Measurements from ENCODE around the gene PRR12. TPM values are rescaled to one million over a fixed set of nuclear protein-coding genes. Genes with fewer than 3 reads are reported as not detected.

PRR12 gene, protein sequence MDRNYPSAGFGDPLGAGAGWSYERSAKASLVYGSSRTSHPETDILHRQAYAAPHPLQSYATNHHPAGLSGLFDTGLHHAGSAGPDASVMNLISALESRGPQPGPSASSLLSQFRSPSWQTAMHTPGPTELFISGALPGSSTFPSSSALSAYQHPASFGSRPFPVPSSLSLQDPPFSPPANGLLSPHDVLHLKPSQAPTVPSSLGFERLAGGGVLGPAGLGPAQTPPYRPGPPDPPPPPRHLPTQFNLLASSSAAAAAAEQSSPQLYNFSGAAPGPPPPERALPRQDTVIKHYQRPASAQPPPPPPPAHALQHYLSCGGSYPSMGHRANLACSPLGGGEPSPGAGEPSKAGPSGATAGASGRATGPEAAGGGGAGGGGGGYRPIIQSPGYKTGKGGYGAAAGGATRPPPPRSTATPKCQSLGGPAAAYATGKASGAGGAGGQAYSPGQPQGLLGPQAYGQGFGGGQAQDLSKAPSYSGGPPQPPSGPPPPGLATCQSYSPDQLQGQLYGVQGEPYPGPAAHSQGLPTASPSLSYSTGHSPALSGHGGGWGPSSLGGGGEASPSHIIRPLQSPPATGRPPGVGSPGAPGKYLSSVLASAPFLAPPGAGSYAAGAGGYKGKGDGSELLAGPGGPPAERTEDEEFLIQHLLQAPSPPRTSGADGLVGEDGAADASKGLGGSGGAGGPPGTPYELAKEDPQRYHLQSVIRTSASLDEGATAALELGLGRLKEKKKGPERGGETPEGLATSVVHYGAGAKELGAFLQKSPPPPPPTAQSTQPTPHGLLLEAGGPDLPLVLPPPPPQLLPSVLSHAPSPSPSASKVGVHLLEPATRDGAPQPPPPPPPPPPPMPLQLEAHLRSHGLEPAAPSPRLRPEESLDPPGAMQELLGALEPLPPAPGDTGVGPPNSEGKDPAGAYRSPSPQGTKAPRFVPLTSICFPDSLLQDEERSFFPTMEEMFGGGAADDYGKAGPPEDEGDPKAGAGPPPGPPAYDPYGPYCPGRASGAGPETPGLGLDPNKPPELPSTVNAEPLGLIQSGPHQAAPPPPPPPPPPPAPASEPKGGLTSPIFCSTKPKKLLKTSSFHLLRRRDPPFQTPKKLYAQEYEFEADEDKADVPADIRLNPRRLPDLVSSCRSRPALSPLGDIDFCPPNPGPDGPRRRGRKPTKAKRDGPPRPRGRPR (N-terminal part only)
- 20.7 TPM for polyA plus RNA-seq (ENCODE audit: insufficient read length)
- long read RNA-seq, donor 1, partial matches to known transcripts: 104 of 104 reads
- long read RNA-seq, donor 1, other reads (novel, unspliced or antisense): 0 of 104 reads
- long read RNA-seq, donor 2, partial matches to known transcripts: 19 of 19 reads
- long read RNA-seq, donor 2, other reads (novel, unspliced or antisense): 0 of 19 reads
- long read RNA-seq, donor 3, partial matches to known transcripts: 15 of 16 reads
- long read RNA-seq, donor 3, other reads (novel, unspliced or antisense): 0 of 16 reads
- long read RNA-seq, donor 4: 0 reads
- long read RNA-seq, donor 5, partial matches to known transcripts: 5 of 5 reads
- long read RNA-seq, donor 5, other reads (novel, unspliced or antisense): 0 of 5 reads
- long read RNA-seq, donor 6, partial matches to known transcripts: 34 of 34 reads
- long read RNA-seq, donor 6, other reads (novel, unspliced or antisense): 0 of 34 reads
- long read RNA-seq, donor 7, partial matches to known transcripts: 22 of 23 reads
- long read RNA-seq, donor 7, other reads (novel, unspliced or antisense): 0 of 23 reads
- long read RNA-seq, donor 8, partial matches to known transcripts: 8 of 8 reads
- long read RNA-seq, donor 8, other reads (novel, unspliced or antisense): 0 of 8 reads

DNA sequence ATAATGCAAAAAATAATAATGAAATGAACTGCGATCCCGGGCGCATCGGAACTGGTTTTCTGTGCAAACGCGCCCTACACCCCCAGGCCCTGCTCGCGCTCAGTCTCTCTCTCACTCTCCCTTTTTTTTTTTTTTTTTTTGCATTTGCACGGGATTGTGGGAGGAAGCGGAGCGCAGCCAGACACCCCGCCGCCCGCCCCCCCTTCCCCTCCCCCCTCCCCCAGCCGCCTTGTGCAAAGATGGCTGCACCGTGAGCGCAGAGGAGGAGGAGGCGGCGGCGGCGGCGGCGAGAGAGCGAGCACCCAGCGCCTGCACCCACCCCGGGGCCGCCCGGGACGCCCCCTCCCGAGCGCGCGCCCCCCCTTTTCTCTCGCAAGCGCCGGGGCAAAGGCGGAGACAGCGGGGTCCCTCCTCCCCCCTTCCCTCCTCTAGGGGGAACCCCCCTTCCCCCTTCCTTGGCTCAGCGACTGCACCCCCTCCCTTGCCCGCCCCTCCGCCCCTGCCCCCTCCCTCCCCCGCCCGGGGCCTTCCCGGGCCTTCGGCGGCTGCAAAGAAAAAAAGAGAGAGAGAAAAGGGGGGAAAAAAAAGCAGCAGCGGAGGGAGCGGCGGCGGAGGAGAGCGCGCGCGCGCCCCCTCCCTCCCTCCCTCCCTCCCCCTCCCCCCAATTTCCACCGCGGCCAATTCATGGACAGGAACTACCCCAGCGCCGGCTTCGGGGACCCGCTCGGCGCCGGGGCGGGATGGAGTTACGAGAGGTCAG lies at the start of gene PRR12:
PRR12 (plus strand) TSS at position 212 of the 760 bp plus-strand sequence; CDS start at position 685, 473 bp downstream.
- peak; percentile 71 for DNase-seq

DNA sequence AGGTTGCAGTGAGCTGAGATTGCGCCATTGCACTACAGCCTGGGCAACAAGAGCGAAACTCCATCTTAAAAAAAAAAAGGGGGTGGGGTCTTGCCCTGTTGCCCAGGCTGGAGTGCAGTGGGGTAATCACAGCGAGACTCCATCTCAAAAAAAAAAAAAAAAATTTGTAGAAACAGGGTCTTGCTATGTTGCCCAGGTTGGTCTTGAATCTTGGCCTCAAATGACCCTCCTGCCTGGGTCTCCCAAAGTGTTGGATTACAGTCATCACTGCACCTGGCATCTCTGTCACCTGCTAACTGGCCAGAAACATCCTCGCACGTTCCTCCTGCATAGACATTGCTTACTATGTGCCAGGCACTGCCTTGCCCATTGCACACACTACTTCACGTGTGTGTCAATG lies 49.1 kb upstream of the PRR12 start:
- no peak for DNase-seq

DNA sequence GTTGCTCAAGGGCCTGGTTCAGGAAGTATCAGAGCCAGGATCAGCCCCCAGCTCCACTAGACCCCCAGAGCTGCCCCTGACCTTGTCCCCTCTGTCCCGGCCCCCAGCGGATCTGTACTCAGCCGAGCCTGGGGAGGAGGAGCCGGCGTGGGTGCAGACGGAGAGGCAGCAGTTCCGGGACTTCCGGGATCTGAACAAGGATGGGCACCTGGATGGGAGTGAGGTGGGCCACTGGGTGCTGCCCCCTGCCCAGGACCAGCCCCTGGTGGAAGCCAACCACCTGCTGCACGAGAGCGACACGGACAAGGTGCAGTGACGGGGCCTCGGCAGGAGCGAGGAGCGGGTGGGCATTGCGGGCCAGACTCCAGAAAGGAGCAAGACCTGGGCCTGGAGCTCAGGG lies 48.5 kb upstream of the PRR12 start:
- DNase-seq: no peak

DNA sequence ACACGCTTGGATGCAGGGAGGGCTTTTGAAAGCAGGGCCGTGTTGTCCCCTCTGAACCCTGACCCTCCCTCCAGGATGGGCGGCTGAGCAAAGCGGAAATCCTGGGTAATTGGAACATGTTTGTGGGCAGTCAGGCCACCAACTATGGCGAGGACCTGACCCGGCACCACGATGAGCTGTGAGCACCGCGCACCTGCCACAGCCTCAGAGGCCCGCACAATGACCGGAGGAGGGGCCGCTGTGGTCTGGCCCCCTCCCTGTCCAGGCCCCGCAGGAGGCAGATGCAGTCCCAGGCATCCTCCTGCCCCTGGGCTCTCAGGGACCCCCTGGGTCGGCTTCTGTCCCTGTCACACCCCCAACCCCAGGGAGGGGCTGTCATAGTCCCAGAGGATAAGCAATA lies 48.0 kb upstream of the PRR12 start:
- DNase-seq: no peak

DNA sequence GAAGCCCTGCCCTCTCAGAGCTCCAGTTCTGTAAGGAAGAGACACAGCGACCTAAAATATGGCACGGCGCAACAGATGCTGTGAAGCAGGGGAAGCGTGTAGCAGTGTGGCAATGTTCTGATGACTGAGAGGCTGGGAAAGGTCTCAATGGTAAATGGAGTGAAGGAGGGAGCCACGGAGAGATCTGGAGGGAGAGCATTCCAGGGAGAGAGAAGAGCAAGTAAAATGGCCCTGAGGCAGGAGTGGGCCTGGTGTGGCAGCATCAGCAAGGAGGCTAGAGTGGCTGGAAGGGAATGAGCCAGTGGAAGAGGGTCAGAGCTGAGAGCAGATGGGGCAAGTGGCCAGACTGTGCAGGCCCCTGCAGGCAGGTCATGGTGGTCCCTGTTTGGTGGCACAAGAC lies 46.8 kb upstream of the PRR12 start:
- DNase-seq: no peak

DNA sequence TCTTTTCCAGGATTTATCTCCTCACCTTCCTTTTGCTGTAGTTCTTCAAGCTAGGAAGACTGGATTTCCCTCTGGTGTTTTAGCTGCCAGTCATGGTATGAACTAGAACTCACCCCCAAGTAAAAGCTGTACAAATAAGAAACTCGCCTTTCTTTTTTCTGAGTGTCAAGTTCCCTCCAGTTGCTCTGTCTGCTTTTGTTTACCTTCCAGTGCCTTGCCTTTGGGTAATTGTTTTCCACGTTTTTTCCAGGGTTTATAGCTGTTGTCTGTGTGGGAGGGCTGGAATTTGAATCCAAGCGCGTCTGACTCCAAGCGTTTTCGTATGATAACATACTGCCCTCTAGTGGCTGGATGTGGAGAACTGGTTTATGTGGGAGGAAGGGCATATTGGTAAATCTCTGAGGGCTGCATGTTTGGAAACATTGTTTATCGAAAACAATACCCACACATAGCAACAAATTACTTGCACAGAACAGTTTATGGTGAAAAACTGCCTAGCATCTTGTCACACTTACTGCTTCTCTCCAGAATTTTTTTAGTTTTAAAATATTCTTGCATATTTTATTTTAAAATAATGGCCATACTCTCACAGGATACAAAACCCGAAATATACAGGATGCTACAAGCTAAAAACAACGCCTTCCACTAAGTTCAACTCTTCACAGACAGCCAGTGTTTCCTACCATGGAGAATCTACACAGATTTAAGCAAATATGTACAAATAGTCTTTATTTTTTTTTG lies 44.0 kb upstream of the PRR12 start:
- DNase-seq: peak; percentile 96

DNA sequence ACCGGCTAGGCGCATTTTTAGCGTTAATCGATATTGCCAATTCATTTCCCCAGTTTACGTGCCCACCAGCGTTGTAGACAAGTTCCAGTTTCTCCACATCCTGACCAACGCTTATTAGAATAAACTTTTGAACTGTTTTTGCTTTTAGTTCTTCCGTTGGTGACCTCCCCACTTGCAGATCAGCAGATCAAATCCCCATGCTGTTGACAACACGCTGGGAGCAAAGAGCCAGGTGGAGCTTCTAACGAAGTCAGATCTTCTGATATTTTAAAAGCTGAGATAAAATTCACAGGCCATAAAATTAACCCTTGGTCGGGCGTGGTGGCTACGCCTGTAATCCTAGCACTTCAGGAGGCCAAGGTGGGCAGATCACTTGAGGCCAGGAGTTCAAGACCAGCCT lies 41.9 kb upstream of the PRR12 start:
- DNase-seq: no peak

DNA sequence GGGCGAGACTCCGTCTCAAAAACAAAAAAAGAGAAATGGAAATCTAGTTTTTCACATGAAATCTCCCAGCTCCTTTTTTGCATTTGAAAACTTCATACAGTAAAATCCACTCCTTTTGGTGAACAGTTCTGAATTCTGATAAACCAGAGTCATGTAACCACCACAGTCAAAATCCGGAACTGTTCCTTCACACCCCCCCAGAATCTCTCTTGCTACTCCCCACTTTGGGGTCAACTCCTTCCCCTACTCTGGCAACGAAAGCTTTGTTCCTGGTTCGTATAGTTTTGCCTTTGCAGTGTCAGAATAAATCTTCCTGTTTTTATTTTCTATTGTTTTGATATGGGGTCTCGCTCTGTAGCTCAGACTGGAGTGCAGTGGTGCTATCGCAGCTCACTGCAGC lies 39.5 kb upstream of the PRR12 start:
- no peak for DNase-seq

DNA sequence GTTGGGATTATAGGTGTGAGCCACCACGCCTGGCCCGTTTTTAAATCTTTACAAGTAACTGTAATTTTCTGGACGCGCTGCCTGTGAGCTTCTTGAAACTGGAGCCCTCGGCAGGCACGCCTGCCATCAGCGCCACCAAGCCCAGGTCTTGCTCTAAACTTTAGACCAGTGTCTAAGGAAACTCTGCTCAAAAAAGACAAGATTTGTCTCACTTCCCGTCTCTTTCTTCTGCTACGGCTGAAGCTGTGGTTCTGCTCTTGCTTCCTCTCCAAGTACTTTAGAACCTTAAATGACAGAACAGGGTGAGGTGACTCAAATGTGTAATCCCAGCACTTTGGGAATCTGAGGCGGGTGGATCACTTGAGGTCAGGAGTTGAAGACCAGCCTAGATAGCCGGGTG lies 38.2 kb upstream of the PRR12 start:
- no peak for DNase-seq

DNA sequence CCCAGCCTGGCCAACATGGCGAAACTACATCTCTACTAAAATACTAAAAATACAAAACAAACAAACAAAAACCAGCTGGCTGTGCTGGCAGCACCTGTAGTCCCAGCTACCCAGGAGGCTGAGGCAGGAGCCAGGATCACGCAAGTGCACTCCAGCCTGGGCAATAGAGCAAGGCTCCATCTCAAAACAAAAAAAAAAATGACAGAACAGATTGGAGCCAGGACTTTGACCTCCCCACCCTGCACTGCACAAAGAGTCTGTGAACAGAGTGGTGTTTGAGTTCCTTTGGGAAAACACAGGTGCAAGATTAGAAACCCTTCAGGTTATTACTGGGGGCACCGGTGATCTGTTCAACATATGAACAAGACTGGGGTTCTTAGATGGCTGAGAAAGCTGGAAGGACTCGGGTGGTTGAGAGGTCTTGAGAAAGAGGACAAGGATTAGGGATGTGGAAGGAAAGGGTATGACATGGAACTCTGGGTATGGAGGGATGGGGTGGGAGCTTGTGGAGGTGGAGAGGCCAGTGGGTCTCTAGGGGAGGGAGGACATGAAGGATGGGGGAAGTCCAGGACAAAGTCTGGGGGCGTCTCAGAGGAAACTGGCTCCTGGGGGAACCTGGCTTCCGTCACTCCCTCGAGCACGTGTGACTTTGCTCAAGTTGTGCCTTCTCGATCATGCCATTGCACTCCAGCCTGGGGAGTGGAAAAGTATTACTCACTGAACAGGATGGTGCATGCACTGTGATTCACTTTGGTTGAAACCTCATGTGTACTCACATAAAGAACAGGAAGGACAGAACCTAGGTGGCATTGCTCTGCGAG lies 37.3 kb upstream of the PRR12 start:
- no peak for DNase-seq

DNA sequence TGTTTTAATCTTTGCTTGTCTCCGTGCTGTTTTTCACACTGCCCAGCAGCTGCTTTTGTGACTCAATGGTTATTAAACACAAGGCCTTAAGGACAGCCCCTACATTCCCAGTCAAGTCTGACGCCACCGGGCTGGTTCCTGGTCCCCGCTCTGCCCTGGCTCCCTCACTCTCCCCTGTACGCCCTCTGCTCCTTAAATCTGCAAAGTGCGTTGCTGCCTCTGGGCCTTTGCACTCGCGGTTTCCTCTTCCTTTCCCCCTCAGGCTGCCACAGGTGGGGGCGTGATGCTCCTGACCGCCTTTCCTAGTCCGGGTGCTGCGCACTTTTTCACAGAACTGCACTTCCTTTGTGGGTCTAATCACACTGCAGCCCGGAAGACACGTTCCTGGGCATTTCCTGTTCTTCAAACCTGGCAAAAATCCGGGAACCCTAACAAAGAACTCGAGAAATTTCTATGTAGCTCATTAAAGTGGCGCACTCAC lies 36.2 kb upstream of the PRR12 start:
- no peak for DNase-seq

DNA sequence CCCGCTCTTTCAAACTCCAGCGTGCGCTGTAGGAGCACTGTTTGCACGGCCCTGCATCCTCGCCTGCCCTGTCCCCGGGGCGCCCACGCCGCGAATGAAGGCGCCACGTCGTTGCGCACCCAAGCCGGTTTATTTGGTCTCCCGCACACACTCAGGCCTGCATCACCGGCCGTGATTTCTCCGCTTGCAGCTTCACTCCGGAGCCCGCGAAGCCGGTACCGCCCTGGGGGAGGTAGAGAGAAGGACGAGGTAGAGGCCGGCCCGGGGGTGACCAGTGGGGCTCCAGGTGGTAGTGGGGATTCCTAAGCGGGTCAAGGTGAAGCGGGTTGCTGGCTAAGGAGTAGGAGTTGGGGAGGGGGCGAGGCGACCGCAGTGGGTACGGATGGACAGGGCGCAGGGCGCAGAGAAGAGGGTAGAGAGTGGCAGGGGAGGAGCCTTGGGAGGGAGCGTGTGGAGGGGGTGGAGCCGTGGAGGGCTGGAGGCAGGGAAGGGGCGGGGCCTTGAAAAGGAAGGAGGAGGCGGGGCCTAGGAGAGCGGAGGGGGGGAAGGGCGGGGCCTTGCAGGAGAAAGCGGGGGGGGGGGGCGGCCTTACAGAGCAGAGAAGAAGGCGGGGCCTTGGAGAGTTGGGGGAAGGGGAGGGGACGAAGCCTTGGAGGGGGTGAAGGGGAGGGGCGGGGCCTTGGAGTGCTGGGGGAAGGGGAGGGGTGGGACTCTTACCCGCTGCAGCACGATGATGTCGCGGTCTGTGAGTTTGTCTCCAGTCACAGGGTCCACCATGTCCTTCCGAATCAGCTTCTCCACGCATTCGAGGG lies 35.2 kb upstream of the PRR12 start:
- peak; percentile 37 for DNase-seq

DNA sequence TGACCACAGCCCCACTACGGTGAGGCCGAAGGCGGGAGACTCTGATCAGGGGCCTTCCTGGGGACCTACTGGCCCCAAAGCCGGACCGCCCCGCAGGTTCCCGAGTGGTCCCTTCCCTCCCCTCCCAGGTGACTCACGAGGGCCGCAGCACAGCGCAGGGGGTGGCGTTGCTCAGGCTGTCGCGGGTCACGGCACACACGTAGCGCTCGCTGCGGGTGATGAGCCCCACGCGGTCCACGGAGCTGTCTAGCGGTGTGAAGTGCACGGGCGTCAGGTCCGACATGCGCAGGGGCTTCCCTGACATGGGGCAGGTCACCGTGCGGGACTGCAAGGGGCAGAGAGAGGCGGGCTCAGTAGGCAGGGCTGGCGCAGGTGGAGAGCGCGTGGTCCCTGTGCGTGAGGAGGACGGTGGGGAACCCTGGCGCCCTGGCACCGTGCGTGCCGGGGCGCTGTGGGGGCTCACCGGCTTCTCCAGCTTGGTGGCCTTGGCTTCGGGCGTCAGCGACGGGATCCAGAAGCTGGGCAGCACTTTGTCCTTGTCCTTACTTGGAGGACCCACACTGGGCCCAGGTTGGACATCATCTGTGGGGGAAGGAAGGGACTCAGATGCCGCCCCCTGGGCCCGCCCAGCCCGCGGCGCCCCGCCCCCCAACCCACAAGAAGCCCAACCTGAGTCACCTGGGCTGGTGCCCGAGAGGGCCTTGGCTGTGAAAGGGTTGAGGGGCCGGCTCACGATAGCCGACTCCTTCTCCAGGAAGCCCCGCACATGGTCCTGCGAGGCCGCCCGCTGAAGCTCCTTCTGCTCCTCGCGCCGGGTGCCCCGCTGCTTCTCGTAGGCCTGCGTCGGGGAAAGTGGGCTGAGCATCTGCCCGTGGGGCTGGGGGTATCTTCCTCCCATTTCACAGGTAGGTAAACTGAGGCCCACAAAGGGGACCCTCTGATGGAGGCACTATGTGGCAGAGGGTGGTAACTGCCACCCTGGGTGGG lies 34.3 kb upstream of the PRR12 start:
- DNase-seq: no peak

DNA sequence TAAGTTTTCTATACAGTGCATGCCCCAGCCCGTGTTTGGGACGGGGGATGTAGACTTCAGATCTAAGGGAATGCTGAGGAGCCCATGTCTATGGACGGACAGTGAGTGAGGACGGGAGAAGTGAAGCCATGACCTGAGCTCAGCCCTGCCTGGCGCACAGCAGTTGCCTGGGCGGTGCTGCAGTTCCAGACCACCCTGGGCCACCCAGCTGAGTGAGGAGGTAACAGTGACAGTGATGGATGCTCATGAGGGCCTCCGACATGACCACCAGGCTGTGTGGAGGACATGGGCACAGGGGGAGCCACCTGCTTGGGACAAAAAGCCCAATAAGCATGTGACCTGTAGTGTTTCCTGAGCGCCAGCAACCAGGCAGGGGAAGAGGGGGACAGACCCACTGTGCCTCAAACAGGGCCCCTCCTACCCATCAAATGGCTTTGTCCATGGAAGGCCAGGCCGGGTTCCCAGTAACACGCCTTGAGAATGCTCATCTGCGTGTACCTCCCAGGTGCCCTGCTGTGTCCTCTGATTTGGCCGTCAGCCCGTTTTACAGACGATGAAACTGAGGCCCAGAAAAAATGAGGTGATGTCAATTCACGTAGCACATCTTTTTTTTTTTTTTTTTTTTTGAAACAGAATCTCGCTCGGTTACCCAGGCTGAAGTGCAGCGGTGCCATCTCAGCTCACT lies 33.2 kb upstream of the PRR12 start:
- no peak for DNase-seq

DNA sequence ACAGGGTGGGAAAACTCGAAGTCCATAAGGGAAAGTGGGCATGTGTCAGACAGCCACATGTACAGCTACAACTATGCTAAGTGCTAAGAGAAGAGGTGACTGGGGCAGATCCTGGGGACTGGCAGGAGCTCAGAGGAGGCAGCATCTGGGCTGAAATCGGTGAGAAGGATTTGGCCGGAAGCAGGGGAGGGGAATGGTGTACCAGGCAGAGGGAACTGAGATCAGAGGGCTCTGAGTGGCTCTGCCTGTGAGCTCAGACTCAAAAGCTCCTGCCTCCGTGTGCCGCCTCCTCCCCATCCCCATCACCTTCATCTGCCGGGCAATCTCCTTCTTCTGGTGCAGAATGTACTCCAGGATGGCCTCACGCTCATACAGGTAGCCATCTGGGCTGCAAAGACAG lies 32.4 kb upstream of the PRR12 start:
- DNase-seq: no peak

DNA sequence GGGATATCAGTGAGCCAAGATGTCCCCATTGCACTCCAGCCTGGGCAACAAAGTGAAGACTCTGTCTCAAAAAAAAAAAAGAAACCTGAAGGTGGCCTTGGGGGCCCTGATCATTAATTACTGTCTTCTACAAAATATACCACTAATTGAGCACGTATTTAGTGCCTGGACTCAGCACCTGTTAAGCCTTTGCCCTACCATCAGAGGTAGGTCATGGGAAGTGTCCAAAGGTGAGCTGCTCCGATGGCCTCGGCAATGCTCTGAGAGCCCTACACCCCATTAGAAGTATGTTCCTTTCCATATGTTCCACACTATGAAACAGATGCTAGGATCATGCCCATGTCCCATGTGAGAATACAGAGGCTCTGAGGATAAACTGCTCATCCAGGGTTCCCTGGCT lies 31.5 kb upstream of the PRR12 start:
- DNase-seq: no peak

All from left kidney (tissue), 8 donors.